ENCODE data around the gene WNT1. TPM values are rescaled to one million over a fixed set of nuclear protein-coding genes. Genes with fewer than 3 reads are reported as not detected.
A peak's percentile ranks its signal among the peaks of the same experiment; 100 is the strongest.

The WNT1 gene
- total RNA-seq (2021): not detected in 2 replicates
- long read RNA-seq: 0 reads

GRCh38 chr12:48978291-48978740, at the start of gene WNT1:
TSS of gene WNT1 (plus strand) at chr12:48978322. CDS start at chr12:48978651, 329 bp downstream.
- Histone ChIP-seq H3T11ph (ENCODE audit: low read length) (no peak within 1 kb of the TSS), H2AFZ (ENCODE audit: low read length) (no peak within 1 kb of the TSS)
- H3K4me3 Mint-ChIP-seq: peak within 1 kb of the TSS; percentile 47 to 75

More at GRCh38 chr12:48978291-48978740, at the start of gene WNT1:
- no CpG with 5 or more reads among the region's 45 CpGs for WGBS (ENCODE audit: extremely low coverage, insufficient read length, low lambda C conversion rate)
- H3K18ac ChIP-seq (ENCODE audit: insufficient read length, low read depth, low read length): no peak within 1 kb of the TSS
- H3K14ac ChIP-seq (ENCODE audit: insufficient read depth, low read length): no peak within 1 kb of the TSS
- no peak within 1 kb of the TSS for H2BK12ac ChIP-seq (ENCODE audit: insufficient read length, low read depth, low read length)
- no peak within 1 kb of the TSS for H2AK5ac ChIP-seq (ENCODE audit: insufficient read length, low read length)
- no peaks in the 10 kb centered on the region for H3K9me3 ChIP-seq (ENCODE audit: control insufficient read depth, low read depth, low read length)
- no peak for DNase-seq
- Mint-ChIP-seq H3K27me3 (ENCODE audit: low read depth) (peaks cover 99% of the 10 kb centered on the region), H3K27ac (no peak within 1 kb of the TSS), H3K4me1 (peaks cover 25 to 44% of the 10 kb centered on the region in 2 experiments), H3K9me3 (peaks cover 3 to 9% of the 10 kb centered on the region in 2 experiments; a peak in 4 of 5 replicates), H3K36me3 (ENCODE audit: insufficient read depth in 1 of 3, low read depth in 3 of 3) (no peaks in the 10 kb centered on the region; a peak in 1 of 7 replicates)
- H4K8ac ChIP-seq (replicated peaks; ENCODE audit: insufficient read length, low read depth, low read length): no peak within 1 kb of the TSS
- no peak within 1 kb of the TSS for H2BK15ac ChIP-seq (ENCODE audit: low read depth, low read length)
- no peak within 1 kb of the TSS for H3K56ac ChIP-seq (ENCODE audit: insufficient read length, low read depth, low read length)
- no peaks in the 10 kb centered on the region for H4K20me1 ChIP-seq (ENCODE audit: control insufficient read depth, insufficient read depth, insufficient read length)
- peaks cover 15% of the 10 kb centered on the region for H3K23me2 ChIP-seq (ENCODE audit: insufficient read length, low read depth, low read length, poor library complexity, severe bottlenecking)
- H3K79me1 ChIP-seq (ENCODE audit: insufficient read depth, low read depth, low read length, poor library complexity, severe bottlenecking): no peaks in the 10 kb centered on the region
- H3K23ac ChIP-seq (ENCODE audit: insufficient read length, low read depth, low read length): no peak within 1 kb of the TSS
- no peak within 1 kb of the TSS for H3K4ac ChIP-seq (ENCODE audit: low read depth, low read length)
- peaks cover 90% of the 10 kb centered on the region for H3K27me3 ChIP-seq (ENCODE audit: insufficient read depth, low read length)
- H3K4me1 ChIP-seq (ENCODE audit: insufficient read depth, low read length): no peaks in the 10 kb centered on the region; the same call in 1 of the 2 replicates
- H2BK5ac ChIP-seq (ENCODE audit: insufficient read length, low read length): no peak within 1 kb of the TSS
- peak within 1 kb of the TSS; percentile 21 for H3K4me2 ChIP-seq (ENCODE audit: insufficient read depth, insufficient read length, low read length)
- no peaks in the 10 kb centered on the region for H3K79me2 ChIP-seq (ENCODE audit: insufficient read depth, low read length)
- no peak within 1 kb of the TSS for H2BK120ac ChIP-seq (ENCODE audit: low read depth, low read length, poor library complexity, severe bottlenecking)
- peak; percentile 61 for TF ChIP-seq CTCF (conservative IDR thresholded peaks at IDR 0.05)
- no peak within 1 kb of the TSS for H2BK20ac ChIP-seq (ENCODE audit: low read depth, low read length, poor library complexity, severe bottlenecking)
- no peak within 1 kb of the TSS for H3K27ac ChIP-seq (ENCODE audit: insufficient read length, low read depth, low read length)
- no peak within 1 kb of the TSS for H4K5ac ChIP-seq (ENCODE audit: insufficient read length, low read depth, low read length)
- H3K9ac ChIP-seq (ENCODE audit: extremely low read depth, insufficient read length, low read length): no peak within 1 kb of the TSS
- H4K91ac ChIP-seq (ENCODE audit: insufficient read length, low read depth, low read length): no peak within 1 kb of the TSS

All from H9 (cell line).